DMS53 (cell line): ENCODE results near the gene MKKS.
"Not testable (repeated sequence)": the region's sequence is repeated elsewhere in the genome, so short reads cannot be mapped to it uniquely, and the experiment has no call there.

ENCODE experiments used
- DNase-seq: peaks from one replicate; lab custom pipeline; 2025; lab: John Stamatoyannopoulos, UW

Gene MKKS

DNA sequence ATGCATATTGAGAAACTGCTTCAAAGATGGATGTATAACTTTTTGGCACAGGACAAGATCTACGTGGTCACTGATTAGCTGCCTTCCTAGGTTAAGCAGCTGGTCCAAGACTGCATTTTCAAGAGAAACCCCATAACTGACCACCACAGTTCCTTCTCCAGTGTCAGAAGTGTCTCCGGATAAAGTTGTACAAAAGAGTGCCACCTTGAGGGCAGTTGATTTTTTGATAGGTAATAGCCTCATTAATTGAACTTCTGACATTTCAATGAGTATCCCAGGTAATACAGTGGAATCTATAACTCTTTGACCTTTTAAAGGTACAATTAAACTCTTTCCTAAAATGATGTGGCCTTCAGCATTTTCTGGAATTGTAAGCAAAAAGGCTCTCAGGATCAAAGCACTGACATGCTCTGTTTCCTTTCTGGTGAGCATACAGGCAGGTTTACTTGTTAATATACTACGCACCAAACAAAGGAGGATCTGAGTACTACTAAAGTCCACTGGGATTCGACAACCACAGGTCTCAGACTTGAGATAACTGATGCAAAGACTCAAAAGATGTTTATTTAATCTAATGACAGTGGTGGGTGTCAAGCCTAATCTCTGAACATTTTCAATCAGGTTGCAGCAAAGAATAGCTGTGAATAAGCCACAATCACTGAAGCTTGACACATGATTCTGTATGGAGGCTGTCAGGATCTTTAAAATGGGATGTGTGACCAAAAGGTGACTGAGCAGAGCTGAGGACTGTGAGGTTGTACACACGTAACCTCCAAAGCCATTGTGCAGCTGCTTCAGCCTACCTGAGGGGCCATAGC is 21.2 kb downstream of the MKKS start:
- DNase-seq: peak; percentile 27

DNA sequence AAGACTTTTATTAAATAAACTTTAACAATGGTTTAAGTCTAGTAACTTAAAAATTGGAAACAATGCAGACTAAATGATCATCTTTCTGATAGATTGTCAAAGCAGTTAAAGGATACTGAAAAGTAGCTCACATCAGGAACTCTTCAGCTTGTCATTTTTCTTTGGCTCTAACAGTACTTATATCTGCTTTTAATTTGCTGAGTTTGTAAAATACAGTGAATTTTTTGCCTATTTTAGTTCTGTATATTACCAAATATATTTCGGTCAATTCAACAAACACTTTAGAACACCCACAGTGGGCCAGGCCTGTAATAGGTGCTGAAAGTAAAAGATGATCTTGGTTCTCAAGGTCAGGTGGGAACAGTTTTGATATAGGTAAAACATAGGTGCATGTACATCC is 22.3 kb downstream of the MKKS start:
- DNase-seq: no peak

DNA sequence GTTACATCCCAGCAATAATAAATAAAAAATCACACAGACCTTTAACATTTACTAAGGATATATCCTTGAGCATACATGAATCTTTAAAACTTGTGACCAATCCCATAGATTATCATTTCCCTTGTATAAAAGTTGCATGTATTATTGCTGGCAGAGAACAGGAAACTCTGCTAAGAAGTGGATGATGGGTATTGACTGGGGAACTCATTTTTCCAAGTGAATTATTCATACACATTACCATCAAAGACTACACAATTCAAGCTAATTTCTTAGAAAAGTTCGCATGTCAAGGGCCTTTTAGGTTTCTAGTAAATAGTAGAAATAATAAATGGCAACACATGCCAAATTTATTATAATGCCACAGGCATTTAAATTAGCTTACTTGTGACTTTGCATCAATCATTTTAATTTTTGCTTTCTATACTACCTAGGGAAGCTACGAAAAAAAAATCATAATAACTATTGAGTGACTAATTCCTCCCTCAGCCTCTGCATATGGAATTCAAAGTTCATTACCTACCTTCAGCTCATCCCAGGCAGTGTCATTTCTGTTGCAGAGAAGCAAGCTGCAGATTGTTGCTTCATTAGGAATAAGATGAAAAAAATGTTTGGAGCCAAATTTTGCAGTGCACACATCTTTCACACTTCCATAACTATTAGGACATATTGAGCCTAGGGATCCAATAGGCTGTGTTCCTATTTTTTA is 25.8 kb downstream of the MKKS start:
- no peak for DNase-seq

DNA sequence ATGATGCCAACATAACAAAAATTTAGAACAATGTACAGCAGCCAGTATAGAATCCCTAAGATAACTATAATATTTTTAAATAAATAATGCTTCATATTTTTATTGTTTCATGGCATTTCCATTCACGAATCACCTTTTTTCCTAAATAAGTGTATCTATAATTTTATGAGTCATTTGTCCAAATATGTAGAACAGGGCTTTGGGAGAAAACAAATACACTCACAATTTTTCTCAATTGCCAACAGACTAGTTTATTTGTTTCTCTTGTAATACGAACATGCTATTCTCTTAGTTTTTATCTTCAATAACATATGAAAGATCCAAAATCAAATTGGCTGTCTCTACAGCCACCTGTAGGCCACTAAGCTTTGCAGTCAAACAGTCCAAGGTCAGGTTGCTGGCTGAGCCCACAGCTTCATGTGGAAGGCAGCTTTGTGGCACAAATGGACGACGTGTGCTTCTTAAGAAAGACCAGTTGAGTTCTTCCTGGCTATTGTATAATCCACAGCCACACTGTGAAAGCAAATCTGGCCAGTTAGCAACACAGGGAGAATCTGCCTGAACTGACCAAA is 29.0 kb downstream of the MKKS start:
- DNase-seq: no peak

DNA sequence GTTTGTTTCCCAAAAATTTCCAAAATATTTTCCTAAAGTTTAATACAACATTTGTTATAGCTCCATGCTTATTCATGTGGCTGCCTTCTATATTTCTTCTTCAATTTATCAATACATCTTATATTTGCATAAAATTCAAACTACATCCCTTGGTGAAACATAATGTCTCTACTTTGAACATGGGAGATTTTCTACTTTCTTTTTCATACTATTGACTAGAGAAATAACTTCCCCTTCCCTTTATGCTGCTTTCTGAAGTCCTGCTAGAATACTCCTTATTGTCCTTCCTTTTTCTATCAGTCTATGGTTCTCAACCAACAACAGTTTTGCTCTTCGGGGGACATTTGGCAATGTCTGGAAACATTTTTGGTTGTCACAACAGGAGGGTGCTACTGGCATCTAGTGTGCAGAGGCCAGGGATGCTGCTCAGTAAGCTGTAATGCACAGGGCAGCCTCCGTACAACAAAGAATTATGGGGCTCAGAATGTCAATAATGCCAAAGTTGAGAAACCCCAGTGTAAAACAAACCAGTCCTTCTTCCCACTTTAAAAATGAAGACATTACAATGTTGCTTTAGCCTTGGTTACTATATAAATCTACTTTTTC is 29.9 kb downstream of the MKKS start:
- DNase-seq: no peak

DNA sequence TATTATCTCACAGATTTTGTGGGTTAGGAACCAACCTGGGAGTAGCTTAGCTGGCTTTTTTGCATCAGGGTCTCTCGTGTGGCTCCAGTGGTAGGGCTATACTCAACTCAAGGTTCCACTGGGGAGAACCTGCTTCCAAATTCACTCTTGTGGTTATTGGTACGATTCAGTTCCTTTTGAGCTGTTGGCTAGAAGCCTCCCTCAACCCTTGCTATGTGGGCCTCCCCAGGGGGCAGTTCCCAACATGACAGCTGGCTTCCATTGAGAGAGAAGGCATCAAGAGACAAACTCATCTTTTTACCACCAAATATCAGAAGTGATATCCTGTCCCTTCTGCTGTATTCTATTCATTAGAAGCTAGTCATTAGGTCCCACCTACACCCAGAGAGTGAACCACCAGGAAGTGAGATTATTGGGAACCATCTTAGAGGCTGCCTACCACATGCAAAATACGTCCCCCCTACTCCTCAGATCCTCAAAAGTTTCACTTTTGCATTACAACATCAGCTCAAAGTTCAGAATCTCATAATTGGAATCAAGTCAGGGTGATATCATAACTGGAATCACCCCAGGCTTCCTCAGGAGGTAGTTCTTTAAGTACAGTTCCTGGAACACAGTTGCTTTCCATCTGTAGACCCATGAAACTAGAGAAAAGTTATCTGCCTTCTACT is 30.9 kb downstream of the MKKS start:
- DNase-seq: no peak

DNA sequence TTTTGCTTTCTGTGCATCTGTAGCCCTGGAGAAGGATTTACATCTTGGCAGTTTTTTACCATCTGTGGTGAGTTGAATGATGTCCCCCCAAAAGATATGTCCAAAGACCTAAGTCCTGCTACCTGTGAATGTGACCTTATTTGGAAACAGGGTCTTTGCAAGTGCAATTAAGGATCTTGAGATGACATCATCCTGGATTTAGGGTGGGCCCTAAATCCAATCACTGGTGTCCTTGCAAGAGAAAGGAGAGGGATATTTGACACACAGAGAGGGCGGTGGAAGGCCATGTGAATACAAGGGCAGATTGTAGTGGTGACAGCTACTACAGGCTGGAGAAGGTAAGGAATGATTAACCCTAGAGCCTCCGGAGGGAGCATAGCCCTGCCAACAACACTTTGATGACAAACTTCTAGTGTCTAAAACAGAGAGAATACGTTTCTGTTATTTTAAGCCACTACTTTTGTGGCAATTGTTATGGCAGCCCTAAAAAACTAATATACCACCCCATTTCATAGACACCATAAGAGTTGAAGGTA is 35.1 kb downstream of the MKKS start:
- no peak for DNase-seq

DNA sequence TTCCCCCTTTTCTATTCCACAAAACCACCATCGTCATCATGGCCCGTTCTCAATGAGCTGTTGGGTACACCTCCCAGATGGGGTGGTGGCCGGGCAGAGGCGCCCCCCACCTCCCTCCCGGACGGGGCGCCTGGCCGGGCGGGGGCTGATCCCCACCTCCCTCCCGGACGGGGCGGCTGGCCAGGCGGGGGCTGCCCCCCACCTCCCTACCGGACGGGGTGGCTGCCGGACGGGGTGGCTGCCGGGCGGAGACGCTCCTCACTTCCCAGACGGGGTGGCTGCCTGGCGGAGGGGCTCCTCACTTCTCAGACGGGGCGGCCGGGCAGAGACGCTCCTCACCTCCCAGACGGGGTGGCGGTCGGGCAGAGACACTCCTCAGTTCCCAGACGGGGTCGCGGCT is 39.3 kb downstream of the MKKS start:
- not testable (repeated sequence) for DNase-seq

DNA sequence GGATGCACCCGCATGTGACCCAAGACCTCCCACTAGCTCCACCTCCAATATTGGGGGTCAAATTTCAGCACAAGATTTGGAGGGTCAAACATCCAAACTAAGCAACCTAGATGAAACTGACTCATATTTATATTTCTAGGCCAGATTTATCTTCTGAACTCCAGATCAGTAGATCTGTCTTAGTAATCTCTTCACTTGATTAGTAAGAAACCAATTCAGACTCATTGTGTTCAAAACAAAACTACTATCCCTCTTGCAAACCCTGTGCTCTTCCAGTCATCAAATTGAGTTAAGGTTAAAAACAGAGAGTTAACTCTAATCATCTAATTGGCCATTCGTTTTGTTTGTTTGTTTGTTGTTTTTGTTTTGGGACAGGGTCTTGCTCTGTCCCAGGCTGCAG is 43.3 kb downstream of the MKKS start:
- no peak for DNase-seq

DNA sequence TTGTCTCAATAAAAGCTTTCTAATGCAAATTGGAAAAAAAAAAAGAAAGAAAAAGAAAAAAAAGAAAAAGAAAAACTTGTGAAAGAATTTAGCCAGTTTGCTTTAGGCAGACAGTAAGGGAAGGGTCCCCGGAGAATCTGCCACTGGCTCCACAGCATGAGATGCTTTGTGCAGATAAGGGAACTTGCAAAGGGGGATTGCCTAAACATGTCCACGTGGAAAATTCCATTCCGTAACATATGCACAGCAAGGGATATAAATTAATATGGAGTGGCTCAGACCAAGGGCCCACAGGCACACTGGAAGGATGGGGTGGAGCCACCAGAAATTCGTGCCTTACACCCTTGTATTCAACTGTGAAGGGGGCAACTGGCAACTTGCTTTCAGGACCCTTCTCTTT is 45.4 kb downstream of the MKKS start:
- no peak for DNase-seq

DNA sequence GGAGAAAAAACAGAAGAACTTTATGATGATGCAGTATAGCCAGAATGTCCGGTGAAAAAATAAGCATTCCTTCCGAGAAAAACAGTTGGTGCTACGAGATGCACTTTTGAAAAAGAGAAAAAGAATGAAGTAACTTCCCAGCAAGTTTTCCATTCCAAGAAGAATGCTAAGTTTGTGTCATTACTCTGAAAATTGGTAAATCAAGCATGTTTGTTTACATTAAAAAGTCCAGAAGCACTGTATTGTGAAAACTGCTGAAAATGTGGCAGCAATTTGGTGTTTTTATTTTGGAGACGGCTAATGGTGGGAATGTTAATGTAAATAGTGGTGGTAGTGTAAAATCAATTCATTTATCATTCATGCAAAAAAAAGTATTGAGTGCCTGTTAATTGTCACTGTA is 46.3 kb downstream of the MKKS start:
- DNase-seq: no peak

DNA sequence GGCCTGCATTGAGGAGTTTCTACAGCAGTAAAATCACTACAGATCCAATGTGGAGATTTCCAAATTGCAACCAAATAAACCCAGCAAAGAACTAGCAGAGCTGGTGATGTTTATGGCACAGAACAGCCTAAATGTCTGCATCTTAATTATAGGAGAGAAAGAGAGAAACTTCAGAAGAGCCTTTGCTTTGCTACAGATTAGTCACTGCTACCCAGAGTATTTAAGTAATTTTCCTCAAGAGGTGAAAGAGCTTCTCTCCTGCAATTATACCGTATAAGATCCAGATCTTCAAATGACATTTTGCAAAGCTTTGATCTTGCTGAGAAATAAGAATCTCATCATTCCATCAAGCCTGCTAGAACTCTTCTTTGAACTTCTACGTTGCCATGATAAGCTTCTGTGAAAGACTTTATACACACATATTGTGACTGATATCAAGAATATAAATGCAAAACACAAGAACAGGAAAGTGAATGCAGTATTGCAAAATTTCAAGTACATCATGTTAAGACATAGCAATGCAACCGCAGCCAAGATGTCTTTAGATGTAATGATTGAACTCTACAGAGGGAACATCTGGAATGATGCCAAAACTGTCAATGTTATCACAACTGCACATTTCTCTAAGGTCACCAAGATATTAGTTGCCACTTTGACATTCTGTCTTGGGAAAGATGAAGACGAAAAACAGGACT is 48.0 kb downstream of the MKKS start:
- no peak for DNase-seq

DNA sequence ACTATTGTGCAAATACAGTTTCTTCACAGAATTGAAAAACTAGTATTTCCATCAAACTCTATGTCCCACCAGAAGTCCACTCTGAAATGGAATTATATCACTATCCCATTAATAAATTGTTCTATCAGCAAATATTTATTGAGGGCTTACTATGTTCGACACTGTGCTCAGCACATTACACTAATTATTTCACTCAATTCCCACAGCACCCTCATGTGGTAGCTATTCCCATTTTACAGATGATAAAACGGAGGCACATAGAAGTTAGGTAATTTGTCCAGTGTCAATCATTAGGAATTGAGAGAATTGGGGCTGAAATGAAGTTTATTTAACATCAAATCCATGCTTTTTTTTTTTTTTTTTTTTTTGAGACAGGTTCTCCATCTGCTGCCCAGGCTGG is 52.5 kb downstream of the MKKS start:
- peak; percentile 16 for DNase-seq

DNA sequence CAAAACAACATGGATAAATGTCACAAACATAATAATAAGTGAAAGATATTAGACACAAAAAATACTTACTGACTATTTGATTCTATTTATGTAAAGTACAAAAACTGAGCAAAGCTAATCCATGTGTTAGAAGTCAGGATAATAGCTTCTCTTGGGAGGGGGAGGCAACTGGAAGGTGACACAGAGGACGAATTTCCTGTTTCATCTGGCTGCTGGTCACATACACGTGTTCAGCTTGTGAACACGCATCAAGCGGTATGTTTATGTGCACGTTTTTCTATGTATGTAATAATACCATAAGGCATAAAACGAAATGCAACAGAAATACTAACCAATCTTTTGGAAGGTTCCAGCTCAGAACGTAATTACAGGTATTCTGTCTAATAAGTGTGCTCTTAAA is 54.3 kb downstream of the MKKS start:
- no peak for DNase-seq

DNA sequence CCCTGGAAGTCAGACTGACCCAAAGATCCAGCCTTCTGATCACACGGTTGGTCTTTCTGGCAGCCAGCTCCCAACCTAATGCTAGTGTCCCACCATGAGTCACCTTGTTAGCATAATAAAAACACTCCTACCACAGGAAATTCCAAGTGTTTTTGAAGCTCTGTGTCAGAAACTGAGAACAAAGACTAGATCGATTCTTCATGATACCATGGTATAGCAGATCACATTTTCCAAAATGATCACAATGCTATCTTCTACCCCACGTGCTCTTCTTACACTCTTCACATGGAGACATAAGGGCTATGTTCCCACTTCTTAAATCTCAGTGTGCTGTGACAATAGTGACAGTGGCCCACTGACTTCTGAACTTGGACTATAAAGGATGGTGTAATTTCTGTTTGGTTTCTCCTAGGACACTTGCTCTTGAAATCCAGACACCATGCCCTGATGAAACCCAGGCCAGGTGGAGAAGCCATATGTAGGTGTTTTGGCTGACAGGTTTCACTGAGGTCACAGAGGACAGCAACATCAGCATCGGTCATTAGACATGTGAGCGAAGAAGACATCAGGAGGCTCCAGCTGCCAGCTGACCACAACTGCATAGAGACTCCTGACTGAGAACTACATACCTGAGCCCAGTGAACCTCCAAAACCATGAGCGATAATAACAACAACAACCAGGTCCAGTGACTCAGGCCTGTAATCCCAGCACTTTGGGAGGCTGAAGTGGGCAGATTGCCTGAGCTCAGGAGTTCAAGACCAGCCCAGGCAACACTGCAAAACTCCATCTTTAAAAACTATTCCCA is 57.5 kb downstream of the MKKS start:
- no peak for DNase-seq

DNA sequence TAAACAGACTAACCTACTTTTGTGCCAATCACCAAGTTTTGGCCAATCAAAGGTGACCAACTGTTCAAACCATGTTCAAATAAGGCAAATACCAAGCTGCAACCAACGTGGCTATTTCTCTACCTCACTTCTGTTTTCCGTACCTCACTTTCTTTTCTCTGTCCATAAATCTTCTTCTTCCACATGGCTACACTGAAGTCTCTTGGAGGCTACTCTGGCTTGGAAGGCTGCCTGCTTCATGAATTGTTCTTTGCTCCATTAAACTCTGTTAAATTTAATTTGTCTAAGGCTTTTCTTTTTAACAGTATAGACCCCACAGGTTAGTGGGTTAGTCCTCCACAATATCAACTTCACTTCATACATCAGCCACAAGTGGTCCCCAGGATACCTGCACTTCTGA is 58.8 kb downstream of the MKKS start:
- no peak for DNase-seq

DNA sequence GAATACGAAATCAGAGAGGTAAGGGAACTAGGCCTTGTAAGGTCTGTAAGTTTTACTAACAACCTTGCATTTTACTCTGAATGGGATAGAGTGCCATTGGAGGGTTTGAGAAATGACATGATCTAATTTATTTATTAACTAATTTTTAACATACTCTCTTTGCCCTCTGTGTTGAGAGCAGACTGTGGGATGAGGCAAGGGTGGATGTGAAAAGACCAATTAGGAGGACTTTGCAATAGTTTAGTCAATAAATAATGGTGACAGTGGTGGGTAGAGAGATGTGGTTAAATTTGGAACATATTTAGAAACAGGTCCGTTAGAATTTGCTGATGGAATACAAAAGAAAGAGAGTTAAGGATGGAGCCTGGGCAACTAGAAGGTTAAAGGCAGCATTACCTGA is 60.0 kb downstream of the MKKS start:
- DNase-seq: no peak

DNA sequence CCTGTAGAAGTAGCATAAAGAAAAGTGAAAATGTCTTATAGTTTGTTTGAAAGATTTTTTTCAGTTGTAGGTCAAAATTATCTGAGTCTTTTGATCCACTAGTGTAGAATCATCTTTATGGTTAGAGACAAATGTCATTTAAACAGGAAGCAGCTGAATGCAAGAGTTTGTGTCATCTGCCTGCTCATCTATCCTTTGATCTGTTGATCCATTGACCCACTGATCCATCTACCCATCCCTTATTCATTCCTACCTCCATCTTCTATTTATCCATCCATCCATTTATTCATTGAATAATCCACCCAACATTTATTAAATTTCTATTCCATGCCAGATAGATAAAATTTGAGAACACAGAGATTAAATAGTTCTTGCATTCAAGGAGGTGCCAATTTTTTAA is 62.6 kb downstream of the MKKS start:
- no peak for DNase-seq

DNA sequence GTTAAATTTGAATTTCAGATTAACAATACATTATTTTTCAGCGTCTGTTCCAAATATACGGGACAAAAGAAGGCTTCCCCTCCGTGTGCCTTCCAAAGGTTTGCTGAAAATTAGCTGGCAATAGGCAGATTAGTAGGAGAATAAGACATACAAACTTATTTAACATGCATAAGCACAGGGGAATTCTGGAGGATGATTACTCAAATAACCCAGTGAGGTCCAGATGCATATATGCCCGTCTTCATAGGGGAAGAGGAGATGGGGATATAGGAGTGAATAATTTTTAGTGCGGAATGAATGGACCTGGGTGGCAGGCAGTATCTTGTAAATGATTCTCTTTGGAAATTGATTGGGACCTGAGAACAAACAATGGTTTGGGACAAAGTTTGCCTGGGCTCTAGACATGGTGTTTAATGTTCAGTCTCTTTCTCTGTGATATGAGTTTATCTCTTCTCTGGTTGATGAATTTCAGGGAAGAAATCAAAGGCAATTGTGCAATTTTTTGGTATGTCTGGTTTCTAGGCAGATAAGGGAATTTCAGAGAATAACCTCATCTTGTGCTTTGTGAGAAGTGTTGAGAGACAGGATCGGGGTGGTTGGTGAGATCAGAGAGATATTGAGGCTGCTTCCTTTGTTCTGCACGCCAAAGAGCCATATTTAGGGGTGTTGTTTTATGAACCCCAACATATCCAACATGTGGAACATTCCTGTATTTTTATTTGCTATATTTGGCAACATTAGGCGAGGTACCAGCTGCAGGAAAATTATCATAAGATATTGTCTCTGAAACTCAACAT is 63.7 kb downstream of the MKKS start:
- no peak for DNase-seq

DNA sequence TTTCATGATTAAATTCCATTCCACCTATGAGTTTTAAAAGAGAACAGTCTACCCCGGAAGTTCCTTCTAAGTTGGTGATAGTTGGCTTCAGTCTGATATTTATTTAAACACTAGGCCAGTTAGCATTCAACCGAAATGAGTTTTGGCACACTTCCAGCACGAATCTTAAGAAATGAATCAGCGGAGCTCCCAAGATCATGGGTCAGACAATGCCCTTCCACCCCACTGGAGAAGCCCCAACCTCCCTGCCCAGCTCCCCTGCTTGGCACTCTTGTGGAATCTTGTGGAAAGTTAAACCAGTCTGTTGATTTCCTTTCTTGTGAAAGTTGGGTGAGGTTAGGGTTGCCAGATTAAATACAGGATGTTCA is 64.3 kb downstream of the MKKS start:
- DNase-seq: peak; percentile 14
